Fibroblast of mammary gland (primary cell): ENCODE data around the gene KHDRBS2.

Source experiments
- DNase-seq: peaks from one replicate; pipeline ENCODE4 v3.0.0-alpha.2; 2010; ENCODE audit warnings: low read depth
- H3K4me3 ChIP-seq: 2 replicates; pipeline ENCODE4 v1.5.1; 2011; ENCODE audit warnings: low read depth, mild to moderate bottlenecking, low read length, moderate library complexity; ENCODE audit not compliant: control insufficient read depth
- TF ChIP-seq, protein P1 (sequence below): conservative IDR thresholded peaks from 2 replicates; pipeline ENCODE4 v1.5.1; 2011; ENCODE audit warnings: low read depth, low read length, inconsistent platforms; ENCODE audit not compliant: control insufficient read depth, insufficient read depth

Gene KHDRBS2

DNA sequence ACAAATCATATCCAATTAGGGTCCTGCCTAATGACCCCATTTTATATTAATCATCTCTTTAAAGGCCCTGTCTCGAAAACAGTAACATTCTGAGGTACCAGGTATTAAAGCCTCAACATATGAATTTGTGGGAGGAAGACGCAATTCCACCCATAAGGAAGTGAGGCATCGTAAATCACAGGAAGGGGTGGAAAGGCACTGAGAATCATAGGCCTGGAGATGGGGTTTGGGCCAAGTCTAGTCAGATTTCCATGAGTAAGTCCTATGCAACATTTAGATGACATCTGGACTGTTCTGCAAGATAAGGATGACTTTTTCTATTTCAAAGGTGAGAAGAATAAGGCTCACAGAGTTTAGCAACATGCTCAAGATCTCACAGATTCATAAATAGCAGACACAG, 534.0 kb downstream of the KHDRBS2 start:
- no peak overlapping the region for H3K4me3 ChIP-seq
- no peak for DNase-seq
- TF ChIP-seq, protein P1, sequence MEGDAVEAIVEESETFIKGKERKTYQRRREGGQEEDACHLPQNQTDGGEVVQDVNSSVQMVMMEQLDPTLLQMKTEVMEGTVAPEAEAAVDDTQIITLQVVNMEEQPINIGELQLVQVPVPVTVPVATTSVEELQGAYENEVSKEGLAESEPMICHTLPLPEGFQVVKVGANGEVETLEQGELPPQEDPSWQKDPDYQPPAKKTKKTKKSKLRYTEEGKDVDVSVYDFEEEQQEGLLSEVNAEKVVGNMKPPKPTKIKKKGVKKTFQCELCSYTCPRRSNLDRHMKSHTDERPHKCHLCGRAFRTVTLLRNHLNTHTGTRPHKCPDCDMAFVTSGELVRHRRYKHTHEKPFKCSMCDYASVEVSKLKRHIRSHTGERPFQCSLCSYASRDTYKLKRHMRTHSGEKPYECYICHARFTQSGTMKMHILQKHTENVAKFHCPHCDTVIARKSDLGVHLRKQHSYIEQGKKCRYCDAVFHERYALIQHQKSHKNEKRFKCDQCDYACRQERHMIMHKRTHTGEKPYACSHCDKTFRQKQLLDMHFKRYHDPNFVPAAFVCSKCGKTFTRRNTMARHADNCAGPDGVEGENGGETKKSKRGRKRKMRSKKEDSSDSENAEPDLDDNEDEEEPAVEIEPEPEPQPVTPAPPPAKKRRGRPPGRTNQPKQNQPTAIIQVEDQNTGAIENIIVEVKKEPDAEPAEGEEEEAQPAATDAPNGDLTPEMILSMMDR: no peak

DNA sequence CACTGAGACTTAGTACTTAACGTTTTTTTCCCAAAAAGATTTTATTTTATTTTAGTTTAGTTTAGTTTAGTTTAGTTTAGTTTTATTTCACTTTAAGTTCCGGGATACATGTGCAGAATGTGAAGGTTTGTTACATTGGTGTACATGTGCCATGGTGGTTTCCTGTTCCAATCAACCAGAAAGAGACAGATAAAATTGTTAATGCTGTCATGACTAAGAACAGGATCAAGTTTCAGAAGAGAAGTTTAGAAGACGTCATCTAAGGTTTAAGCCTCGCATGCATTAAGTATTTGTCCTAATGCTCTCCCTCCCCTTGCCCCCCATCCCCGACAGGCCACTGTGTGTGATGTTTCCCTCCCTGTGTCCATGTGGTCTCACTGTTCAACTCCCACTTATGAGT, 540.0 kb downstream of the KHDRBS2 start:
- TF ChIP-seq, protein P1: no peak
- DNase-seq: no peak
- no peak overlapping the region for H3K4me3 ChIP-seq

DNA sequence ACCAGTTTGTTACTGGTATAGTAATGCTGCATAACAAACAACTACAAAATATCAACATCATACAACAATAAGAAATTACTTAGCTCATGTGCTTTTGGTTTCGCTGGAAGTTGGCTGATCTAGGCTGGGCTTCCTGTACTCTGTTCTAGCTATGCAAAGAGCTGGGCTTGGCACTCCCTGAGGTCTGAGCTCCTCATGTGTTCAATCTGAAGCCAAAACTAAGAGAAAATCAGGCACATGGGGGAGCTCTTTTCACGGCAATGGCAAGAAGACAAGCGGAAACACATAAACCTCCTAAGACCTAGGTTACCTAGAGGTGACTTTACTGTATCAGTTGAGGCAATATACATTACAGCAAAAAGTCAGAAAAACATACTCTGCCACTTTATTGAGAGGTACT, 574.2 kb downstream of the KHDRBS2 start:
- TF ChIP-seq, protein P1: no peak
- no peak overlapping the region for H3K4me3 ChIP-seq
- no peak for DNase-seq

DNA sequence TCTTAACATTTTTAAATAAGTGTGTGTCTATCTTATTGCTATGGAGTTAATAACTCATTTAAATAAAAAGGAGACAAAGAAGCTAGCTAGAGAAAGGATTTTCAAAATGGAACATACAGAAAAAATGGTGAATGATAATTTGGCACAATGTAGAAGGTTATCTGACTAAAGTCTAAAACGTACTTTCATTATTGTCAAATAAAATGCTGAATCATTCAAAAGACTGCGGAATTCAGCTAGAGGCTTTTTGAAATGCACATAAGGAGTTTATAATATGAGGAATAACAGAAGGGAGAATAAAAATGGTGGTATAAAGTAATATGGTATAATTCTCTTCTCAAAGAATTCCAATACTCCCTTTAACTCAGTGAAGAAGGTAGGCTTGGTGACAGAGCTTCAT, 597.9 kb downstream of the KHDRBS2 start:
- TF ChIP-seq, protein P1: no peak
- H3K4me3 ChIP-seq: no peak overlapping the region
- DNase-seq: no peak

DNA sequence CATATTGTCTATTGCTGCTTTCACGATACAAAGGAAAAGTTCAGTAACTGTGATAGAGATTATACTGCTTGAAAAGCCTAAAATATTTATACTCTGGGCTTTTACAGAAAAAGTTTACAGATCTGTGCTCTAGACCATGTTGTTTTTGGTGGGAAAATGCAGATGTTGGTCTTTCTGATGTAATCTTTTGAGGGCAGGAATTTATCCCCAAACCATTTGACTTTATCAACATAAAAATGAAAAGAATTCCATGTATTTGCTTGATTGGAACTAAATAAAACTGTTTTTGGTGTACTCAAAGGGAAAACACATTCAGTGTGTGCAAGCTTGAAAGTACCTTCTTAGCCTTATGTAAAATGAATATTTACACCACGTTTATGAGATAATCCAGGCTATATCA, 603.5 kb downstream of the KHDRBS2 start:
- H3K4me3 ChIP-seq: no peak overlapping the region
- TF ChIP-seq, protein P1: no peak
- DNase-seq: no peak

DNA sequence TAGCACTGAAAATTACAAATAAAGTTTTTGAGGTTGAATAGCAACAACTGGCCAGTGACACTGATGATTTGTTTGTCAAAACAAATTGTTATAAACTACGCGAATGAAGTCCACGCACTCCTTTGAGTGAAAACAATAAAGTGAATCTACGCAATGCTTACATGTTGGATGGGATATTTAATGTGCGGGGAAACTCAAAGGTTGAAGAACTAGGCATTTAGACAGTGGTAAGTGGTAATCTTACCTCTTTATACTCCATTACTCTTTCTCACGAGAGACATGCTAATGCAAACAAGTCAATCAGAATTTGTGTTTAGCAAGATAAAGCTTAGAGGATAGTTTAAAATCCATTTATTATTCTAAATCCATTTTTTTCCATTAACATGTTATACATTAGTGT, 606.4 kb downstream of the KHDRBS2 start:
- no peak overlapping the region for H3K4me3 ChIP-seq
- TF ChIP-seq, protein P1: no peak
- DNase-seq: no peak

DNA sequence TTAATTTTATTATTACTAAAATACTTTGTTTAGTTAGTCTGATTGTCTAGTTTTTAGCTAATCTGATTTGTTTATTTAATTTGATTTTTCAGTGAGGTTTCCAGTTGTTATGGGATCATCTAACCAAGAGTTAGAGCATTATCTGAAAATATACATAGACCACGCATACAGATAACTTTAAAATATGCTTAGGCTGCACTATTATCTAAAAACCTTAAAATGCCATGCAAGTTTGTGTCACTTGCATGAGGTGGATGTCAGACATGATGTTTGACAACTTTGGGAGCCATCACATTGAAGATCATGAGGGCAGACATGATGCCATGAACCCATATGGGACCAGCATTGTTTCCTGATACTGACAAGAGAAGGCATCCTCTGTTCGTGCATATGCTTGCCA, 610.3 kb downstream of the KHDRBS2 start:
- TF ChIP-seq, protein P1: no peak
- H3K4me3 ChIP-seq: no peak overlapping the region
- no peak for DNase-seq
